DMS114 treated with DMSO at 0.1 percent for 48 hours (cell line): ENCODE results near the gene PLP2.

Source experiments
- DNase-seq: peaks from one replicate; lab custom pipeline; 2025; ENCODE audit not compliant: unreplicated experiment; lab: John Stamatoyannopoulos, UW

Gene PLP2

GRCh38 chrX:49186125-49187027, 14.7 kb downstream of the PLP2 start, which contains the start of gene PRICKLE3:
PRICKLE3 (minus strand) TSS chrX:49186373; CDS start chrX:49186297, 76 bp downstream.
- no peak for DNase-seq

DNA sequence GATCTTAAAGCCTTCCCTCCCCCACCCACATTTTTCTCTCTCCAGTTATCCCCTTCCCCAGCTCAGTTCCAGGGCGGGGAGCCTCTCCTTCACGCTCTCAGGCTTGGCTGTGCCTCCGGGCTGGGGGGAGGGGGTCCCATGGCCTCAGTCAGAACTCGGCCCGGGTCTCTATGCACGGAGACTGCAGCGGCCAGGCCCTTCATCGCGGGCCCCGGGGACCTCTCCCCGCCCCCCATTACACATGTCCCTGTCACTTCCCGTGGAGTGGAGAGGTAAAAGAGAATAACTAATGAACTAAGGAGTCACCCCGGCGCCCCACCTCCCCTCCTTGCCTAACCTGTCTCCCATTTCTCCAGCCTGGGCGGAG, 15.3 kb downstream of the PLP2 start:
- no peak for DNase-seq

DNA sequence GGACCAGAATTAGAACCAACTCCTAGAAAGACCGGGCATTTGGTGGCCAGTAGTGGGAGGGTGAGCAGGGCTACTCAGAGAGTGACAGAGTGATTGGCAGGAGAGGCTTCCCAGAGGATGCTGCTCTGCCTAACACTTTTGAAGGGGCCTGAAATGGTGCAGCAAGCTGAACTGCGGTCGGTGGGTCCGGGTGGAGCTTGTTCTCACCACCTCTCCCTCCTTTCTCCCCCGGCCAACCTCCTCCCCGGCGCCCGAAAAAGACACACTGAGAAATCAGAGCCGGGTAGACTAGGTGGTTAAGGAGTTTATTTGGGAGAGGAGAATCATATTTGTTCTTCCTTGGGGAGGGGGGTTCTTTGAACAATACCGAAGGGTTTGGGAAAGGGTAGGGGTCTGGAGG, 15.8 kb downstream of the PLP2 start:
- DNase-seq = no peak

DNA sequence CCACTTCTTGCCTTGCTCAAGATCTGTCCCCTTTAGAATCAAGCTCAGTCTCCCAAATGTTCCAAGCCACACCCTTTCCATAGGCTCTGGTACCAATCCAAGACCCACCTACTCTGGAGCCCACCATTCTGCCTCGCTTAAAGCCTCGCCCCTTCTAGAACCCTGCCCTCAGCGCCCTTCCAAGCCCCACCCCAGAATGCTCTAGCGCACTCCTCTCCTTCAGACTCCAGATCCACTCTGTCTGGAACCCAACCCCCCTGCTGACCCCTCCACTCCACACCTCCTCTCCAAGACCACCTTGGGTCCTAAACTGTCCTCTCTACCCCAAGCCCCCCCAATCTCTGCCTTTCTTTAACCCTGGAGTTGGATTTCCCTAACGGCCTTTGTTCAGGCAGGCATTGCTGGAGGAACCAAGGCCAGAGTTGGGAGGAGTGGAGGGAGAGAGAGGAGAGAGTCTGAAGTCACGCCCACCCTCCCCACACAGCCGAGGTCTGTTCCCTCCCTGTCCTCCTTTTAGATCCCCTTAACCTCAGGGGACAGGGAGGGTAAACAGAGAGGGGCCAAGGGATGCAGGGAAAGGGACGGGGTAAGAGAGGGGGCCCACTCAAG, 16.9 kb downstream of the PLP2 start:
- no peak for DNase-seq

DNA sequence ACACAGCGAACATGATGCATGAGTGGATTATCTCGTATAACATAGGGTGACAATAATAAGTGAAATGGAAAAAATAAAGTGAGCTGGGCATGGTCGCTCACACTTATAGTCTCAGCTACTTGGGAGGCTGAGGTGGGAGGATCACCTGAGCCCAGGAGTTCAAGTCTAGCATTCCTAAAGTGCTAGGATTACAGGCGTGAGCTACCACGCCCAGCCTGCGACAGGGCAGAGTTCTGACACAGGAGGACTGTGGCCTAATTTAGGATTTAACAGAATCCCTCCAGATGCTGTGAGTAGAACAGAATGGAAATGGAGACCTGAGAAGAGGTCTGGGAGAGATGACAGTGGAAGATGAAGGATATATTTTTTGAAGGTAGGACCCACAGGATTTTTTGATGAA, 17.9 kb downstream of the PLP2 start:
- DNase-seq = no peak

DNA sequence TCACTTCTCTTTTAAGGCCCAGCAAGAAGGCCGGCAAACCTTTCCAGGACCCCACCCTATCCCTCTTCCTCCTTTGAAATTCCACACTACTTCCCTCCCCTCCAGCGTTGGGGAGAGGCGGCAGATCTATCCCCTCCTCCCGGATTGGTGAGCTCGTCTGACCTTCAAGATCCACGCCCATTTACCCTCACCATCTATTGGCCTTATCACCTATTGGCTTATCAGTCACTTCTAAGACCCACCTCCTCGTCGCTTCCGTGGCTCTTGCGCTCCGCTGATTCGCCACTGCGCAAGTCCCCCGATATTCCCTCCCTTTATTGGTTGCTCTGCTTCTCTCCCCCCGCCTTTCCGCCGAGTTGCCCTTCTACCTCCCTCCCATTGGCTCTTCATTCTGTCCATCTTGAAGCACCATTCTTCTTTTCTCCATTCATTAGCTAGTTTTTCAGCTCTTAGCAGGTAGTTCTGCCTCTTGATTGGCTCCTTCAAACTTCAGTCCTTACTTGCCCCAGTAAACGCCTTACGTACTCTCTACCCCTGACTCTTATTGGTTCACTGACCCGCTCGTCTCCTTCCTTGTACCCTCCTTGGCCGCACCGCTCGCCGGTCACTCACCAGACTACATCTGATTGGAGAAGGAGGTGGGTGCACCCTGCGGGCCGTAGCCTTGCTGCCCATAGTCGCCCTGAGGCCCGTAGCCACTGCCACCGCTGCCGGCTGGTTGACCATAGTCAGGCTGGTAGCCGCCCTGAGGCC, 19.3 kb downstream of the PLP2 start:
- DNase-seq = peak; percentile 99

- no peak for DNase-seq
These were observed 19.9 kb downstream of the PLP2 start for GRCh38 chrX:49191574-49192011.

DNA sequence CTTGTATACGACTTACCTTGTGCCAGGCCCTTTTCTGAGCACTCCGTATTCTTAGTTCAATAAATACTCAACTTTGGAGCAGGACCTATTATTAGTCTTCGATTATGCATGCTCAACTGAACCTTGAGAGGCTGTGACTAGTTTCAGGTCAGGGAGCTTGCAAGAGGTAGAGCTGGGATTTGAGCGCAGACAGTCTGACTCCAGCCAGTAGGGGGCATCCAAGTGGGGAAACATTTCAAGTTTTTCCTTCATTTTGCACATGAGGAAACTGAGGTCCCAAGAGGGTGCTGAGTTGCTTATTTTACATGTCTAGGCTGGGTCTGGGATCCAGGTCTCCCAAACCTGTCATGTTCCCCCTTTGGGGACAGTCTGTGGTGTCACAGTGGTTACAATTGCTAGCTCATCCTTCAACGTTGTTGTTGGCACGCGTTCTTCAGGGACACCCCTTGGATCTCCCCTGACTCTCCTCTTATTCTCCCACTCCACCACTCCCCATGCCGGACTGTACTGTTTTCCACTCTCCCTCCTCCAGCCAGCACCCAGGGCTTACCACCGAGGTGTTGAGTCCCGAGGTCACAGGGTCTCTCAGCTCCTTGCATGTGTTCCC, 21.1 kb downstream of the PLP2 start:
- peak; percentile 10 for DNase-seq

GRCh38 chrX:49193542-49193964, 21.9 kb downstream of the PLP2 start:
- no peak for DNase-seq

- DNase-seq = no peak
These were observed 25.9 kb downstream of the PLP2 start for GRCh38 chrX:49197543-49198087.

- no peak for DNase-seq
These were observed 27.0 kb downstream of the PLP2 start for GRCh38 chrX:49198540-49199314.

- DNase-seq = no peak
These were observed 27.6 kb downstream of the PLP2 start for GRCh38 chrX:49199315-49199595.

DNA sequence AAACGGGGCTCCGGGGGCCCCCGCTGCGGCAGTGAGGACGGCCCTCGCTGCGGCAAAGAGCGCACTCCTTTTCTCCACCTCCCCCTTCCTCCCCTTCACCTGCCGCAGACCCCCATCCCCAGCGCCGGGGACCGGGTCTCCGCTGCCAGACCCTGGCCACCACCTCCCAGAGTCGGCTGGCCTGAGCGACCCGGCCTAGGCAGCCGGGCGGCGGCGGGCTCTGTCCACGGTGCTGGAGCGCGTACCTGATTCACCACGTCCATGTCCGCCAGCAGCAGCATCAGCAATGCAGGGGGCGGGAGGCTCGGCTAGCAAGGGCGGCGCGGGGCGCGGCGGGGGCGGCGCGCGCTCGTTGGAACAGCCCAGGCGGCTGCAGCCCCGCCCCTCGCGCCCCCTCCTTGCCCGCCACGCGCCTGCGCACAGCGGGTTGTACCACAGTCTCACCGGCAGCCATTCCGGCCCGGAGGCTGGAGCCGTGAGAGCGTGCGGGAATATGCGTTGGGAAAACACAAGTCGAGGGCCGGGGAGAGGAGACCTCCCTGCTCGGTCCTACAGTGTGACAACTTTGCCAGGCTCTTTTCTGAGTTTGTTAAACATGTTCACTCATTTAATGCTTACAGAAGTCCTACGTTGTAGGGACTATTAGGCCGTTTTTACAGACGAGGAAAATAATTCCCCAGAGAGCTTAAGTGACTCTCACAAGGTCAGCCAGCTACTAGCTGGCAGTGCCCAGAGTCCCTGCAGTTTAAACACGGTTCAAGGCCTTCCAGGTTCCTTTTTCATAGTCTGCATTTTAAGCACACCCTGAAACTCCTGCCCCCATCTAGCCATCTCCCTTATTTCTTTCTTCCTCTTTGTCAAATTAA, 28.4 kb downstream of the PLP2 start, which contains the start of gene SYP:
Gene SYP (minus strand): TSS at position 288 of the 866 bp plus-strand sequence. CDS start 7 bp downstream, at position 281.
- DNase-seq = peak; percentile 51

GRCh38 chrX:49202022-49202421, 30.3 kb downstream of the PLP2 start:
- no peak for DNase-seq

DNA sequence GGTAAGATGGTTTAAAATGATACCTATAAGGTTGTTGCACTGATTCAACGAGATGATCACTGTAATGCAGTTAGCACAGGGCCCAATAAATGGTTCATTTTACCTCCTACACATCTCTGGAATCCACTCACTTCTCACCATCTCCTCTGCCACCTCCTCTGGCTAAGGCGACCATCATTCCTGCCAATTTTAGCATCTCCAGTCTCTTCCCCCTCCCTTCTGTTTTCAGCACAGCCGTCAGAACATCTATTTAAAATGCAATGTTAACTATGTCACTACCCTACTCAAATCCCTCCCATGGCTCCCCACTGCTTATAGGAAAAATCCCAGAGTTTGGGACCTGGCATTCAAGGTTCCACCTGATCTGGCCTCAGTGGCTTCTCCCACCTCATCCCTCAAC, 31.8 kb downstream of the PLP2 start:
- no peak for DNase-seq

DNA sequence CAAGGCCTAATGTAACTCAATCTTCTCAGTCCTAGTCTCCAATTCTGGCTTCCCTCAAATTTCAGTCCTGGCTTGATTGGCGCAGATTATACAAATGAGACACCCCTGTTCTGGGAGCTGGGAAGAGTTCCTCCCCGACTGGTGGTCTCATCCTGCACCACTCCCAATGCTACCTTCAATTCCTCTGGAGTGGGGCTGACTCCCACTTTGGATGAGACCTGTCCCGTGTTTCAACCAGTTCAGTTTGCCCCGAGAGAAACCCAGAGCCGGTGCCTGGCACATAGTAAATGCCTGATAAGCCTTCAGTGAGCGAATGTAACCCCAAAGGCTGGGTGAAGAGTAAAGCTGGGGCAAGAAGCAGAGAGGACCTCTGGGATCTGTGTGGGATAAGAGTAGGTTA, 32.3 kb downstream of the PLP2 start:
- no peak for DNase-seq

- no peak for DNase-seq
These were observed 33.0 kb downstream of the PLP2 start for GRCh38 chrX:49204709-49205108.

DNA sequence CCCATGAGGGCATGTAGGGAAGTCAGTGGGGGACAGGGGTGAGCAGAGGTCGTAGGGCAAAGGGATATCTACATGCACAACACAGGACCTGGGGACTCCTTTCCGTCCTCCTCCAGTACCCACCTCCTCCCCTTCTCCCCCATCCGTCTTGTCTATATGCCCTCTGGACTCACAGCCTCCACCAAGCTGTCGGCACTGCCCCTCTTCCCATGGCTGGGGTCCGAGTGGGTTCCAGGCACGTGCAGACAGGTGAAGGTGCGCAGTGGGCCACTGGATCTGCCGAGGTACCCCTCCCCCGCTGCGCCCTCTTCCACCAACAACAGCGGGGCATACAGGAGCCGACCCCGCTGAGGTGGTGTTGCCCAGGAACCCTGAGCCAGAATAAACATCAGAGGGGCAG, 33.7 kb downstream of the PLP2 start:
- DNase-seq = no peak

- no peak for DNase-seq
These were observed 34.8 kb downstream of the PLP2 start for GRCh38 chrX:49206543-49206942.
